WI38 (cell line): Measurements from ENCODE around the gene RASAL3.

ENCODE experiments used
- H3K4me3 ChIP-seq: 2 replicates; pipeline ENCODE4 v1.5.1; 2011; ENCODE audit warnings: low read depth, mild to moderate bottlenecking, control low read depth, low read length
- TF ChIP-seq, protein P1 (sequence below): IDR thresholded peaks from 2 replicates; pipeline ENCODE4 v1.5.1; 2012; ENCODE audit warnings: low read depth, mild to moderate bottlenecking, control low read depth, low read length

RASAL3 gene

DNA sequence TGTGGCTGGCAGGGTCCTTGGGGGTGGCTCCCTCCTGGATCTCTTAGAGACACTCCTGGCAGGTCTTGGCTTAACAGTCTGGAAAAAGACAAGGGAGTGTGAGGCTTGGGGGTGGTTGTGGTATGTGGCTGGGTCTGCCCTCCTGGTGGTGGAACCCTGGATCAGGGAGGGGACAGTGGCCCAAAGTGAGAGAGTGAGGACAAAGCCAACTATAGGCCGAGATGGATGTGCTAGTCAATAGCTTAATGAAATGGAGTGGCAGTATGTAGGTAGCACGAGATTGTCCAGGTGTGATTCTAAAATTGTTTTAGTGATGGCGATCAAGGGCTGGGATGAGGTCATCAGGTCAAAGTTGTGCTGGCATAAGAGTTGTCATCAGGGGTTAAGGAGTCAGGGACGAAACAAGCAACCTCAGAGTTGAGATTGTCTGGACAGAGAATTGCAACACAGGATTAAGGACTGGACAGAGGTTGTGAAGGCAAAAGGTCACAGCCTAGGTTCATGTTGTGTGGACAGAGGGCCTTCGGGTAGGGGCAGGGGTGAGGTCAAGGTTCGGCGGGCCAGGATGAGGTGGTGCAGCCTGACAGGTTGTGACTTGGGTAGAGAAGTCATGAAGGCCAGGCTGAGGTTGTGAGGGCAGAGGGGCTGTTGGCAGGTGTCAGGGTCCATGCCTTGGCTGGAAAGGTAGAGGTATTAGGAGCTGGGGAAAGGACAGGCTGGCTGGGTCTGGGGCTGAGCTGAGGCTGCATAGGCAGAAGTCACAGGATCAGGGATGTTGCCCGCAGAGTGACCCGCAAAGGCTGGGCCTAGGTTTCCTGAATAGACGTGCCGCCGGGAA, 4.5 kb upstream of the RASAL3 start:
- H3K4me3 ChIP-seq: no peak overlapping the region
- TF ChIP-seq, protein P1, sequence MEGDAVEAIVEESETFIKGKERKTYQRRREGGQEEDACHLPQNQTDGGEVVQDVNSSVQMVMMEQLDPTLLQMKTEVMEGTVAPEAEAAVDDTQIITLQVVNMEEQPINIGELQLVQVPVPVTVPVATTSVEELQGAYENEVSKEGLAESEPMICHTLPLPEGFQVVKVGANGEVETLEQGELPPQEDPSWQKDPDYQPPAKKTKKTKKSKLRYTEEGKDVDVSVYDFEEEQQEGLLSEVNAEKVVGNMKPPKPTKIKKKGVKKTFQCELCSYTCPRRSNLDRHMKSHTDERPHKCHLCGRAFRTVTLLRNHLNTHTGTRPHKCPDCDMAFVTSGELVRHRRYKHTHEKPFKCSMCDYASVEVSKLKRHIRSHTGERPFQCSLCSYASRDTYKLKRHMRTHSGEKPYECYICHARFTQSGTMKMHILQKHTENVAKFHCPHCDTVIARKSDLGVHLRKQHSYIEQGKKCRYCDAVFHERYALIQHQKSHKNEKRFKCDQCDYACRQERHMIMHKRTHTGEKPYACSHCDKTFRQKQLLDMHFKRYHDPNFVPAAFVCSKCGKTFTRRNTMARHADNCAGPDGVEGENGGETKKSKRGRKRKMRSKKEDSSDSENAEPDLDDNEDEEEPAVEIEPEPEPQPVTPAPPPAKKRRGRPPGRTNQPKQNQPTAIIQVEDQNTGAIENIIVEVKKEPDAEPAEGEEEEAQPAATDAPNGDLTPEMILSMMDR: no peak

DNA sequence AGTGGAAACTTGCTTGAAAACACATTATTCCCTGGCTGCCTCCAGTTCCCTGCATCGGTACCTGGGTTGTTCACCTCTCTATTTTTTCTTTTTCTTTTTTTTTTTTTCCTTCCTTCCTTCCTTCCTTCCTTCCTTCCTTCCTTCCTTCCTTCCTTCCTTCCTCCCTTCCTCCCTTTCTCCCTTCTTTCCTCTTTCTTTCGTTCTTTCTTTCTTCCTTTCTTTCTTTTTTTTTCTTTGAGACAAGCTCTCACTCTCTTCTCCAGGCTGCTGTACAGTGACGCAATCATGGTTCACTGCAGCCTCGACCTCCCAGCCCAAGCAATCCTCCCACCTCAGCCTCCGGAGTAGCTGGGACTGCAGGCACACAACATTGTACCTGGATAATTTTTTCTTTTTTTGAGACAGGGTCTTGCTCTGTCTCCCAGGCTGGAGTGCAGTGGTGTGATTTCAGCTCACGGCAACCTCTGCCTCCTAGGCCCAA, 3.4 kb upstream of the RASAL3 start:
- no peak overlapping the region for H3K4me3 ChIP-seq
- TF ChIP-seq, protein P1: no peak

DNA sequence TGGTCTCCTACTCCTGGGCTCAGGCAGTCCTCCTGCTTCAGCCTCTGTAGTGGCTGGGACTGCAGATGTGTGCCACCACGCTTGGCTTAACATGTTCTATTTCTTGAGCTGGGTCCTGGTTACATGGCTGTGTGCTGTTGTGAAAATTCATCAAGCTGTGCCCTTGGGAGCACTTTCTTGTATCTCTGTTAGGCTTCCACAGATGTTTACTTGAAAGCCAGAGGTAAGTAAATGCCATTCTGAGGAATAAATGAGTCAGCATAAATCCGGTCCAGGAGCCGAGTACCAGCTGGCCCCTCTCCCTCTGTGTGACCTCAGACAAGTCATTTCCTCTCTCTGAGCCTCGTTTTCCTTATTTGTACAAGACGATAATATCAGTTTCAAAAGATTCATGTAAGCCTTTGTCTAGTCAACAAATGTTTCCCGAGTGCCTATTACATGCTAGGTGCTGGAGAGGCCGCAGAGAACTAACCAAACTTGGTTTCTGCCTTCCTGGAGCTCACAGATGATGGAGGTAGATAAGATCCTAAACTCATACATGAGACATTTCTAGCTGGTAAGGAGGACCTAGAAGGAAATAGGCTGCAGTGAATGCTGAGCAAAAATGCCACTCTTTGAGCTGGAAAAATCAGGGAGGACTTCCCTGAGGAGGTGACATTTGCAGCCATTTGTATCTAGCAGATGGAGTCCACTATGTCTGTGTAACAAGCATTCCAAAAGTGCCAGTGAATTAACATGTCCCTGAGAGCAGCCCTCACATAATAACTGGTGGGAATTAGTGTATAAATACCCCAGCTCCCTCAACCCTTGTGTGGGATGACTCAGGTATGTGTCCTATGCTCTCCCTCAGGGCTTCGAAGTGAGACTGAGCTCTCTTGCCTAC, 2.7 kb upstream of the RASAL3 start:
- TF ChIP-seq, protein P1: no peak
- no peak overlapping the region for H3K4me3 ChIP-seq

DNA sequence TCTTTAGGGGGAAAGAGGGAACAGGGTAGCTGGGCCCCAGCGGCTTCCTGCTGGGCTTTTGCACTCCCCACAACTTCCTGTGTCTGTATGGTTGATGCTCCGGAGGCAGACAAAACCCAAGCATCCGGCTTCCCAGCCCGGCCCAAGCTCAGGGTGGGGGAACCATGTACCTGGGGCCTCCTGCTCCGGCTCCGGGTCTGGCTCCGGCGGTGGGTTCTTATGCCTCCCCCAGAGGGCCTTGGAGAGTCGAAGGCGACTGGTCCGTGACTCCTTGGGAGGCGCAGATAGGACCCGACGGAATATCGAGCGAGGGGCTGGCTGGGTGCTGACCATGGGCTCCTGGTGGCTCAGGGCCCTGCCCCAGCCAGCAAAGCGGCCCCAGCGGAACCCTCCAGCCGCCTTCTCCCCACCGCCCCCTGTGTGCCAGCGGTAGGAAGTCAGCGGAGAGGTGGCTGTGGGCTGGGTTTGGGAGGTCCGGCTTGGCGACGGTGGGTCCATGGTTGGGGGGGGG, 428 bp downstream of the RASAL3 start:
- no peak overlapping the region for H3K4me3 ChIP-seq
- TF ChIP-seq, protein P1: no peak

DNA sequence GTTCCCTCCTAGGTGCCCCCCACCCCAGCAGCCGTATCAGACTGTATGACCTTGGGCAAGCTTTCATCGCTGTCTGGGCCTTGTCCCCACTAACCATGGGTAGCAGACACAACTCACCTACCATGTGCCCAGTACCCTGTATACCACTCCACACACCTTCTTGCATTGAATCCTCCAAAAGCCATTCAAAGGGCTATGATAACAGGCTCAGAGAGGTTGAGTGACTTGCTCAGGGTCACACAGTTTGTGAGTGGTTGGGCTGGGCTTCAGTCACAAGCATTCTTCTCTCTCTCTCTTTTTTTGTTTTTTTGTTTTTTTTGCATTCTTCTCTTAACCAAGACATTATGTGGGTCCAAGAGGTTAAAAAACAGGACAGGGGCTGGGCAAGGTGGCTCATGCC, 2.6 kb downstream of the RASAL3 start:
- TF ChIP-seq, protein P1: no peak
- no peak overlapping the region for H3K4me3 ChIP-seq

DNA sequence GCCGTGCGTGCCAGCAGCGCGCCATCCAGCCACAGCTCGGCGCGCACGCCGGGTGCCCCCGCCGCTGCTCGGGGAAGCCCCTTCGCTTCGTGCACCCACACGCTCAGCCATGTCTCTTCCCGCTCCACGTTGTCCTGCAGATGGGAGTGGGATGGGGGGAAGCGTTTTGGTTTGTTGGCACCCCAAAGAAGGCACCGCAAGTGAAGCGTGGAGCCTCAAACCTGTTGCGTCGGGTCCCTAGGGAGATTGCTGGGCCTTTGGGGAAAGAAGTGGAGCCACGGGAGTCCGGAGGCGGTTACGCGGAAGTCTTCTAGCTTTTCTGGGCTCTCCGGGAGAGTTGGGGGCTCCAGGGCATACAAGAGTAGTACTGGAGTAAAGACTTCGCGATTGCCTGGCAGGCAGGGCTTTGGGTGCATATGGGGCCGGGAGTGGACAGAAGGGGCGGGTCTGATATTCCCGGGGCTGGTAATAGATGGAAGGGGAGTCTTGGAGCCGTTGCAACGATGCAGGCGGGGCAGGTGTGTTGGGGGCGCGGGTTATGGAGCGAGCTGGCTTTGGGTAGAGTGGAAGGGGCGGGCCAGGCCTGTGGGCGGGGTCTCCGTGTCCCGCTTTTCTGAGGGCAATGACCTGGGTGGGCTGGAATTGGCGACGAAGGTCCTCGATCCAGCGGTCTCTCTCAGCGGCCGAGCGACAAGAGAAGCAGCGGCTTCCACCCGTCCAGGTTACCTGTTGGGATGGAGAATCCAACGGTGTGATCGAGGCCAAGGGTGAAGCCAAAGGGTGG, 6.5 kb downstream of the RASAL3 start:
- TF ChIP-seq, protein P1: no peak
- no peak overlapping the region for H3K4me3 ChIP-seq
